Measurements from ENCODE around the gene ERGIC2. TPM values are rescaled to one million over a fixed set of nuclear protein-coding genes. Genes with fewer than 3 reads are reported as not detected.
"Not testable (repeated sequence)": the region's sequence is repeated elsewhere in the genome, so short reads cannot be mapped to it uniquely, and the experiment has no call there.

ERGIC2 gene
- total RNA-seq, 4 donors from 2014 or later = 30.8 to 55.4 (median 35.9) TPM

- DNase-seq (ENCODE audit: low spot score in 2 of 2) = no peak
- TF ChIP-seq POLR2A (IDR thresholded peaks at IDR 0.05) = no peak
These were observed 14.4 kb upstream of the ERGIC2 start for GRCh38 chr12:29395356-29395755.

GRCh38 chr12:29390419-29390818 is 9.4 kb upstream of the ERGIC2 start:
- not testable (repeated sequence) for H3K4me3 ChIP-seq; H3K9me3 ChIP-seq; DNase-seq (ENCODE audit: low spot score in 2 of 2); H3K4me1 ChIP-seq; H3K36me3 ChIP-seq; H3K27ac ChIP-seq; H3K27me3 ChIP-seq
- WGBS = 58% methylated on average over 3 of the region's 3 CpGs

More at GRCh38 chr12:29395356-29395755, 14.4 kb upstream of the ERGIC2 start:
- Histone ChIP-seq H3K4me3 (no peak overlapping the region), H3K27me3 (no peaks in the 10 kb centered on the region), H3K9me3 (no peaks in the 10 kb centered on the region), H3K36me3 (no peaks in the 10 kb centered on the region), H3K27ac (no peak overlapping the region), H3K4me1 (no peaks in the 10 kb centered on the region)
- 75% methylated on average over 1 of the region's 1 CpG for WGBS

- no peak overlapping the region for H3K27ac ChIP-seq
- H3K27me3 ChIP-seq = no peaks in the 10 kb centered on the region
- H3K4me1 ChIP-seq = no peaks in the 10 kb centered on the region
- DNase-seq (ENCODE audit: low spot score in 2 of 2) = no peak
- H3K4me3 ChIP-seq = no peak overlapping the region
- no peaks in the 10 kb centered on the region for H3K36me3 ChIP-seq
- WGBS = 95% methylated on average over 54 of the region's 65 CpGs
- no peaks in the 10 kb centered on the region for H3K9me3 ChIP-seq
- TF ChIP-seq POLR2A (IDR thresholded peaks at IDR 0.05) (no peak), POLR2AphosphoS5 (IDR thresholded peaks at IDR 0.05) (no peak), CTCF (IDR thresholded peaks at IDR 0.05) (no peak), EP300 (IDR thresholded peaks at IDR 0.05) (no peak)
These were observed 8.4 kb upstream of the ERGIC2 start for GRCh38 chr12:29389295-29389919.

GRCh38 chr12:29386084-29386680 is 5.2 kb upstream of the ERGIC2 start:
- 100% methylated on average over 12 of the region's 36 CpGs for WGBS

GRCh38 chr12:29385194-29385593 is 4.2 kb upstream of the ERGIC2 start:
- not testable (repeated sequence) for H3K4me3 ChIP-seq; H3K27me3 ChIP-seq; DNase-seq (ENCODE audit: low spot score in 2 of 2); H3K27ac ChIP-seq; H3K4me1 ChIP-seq; H3K36me3 ChIP-seq; H3K9me3 ChIP-seq
- WGBS = 94% methylated on average over 17 of the region's 17 CpGs

More at GRCh38 chr12:29386084-29386680, 5.2 kb upstream of the ERGIC2 start:
- H3K27me3 ChIP-seq; H3K36me3 ChIP-seq; H3K4me1 ChIP-seq; H3K4me3 ChIP-seq; H3K9me3 ChIP-seq; H3K27ac ChIP-seq; DNase-seq (ENCODE audit: low spot score in 2 of 2): not testable (repeated sequence)

GRCh38 chr12:29382251-29382650 is 1.3 kb upstream of the ERGIC2 start:
- H3K27me3 ChIP-seq = no peaks in the 10 kb centered on the region
- no peak overlapping the region for H3K27ac ChIP-seq
- no peaks in the 10 kb centered on the region for H3K36me3 ChIP-seq
- 94% methylated on average over 2 of the region's 2 CpGs for WGBS
- DNase-seq (ENCODE audit: low spot score in 2 of 2) = no peak
- H3K9me3 ChIP-seq = no peaks in the 10 kb centered on the region
- peaks cover 23% of the 10 kb centered on the region for H3K4me1 ChIP-seq
- no peak overlapping the region for H3K4me3 ChIP-seq
- TF ChIP-seq CTCF (IDR thresholded peaks at IDR 0.05) = no peak

- no peak for DNase-seq (ENCODE audit: low spot score in 2 of 2)
- Histone ChIP-seq H3K9me3 (no peaks in the 10 kb centered on the region), H3K36me3 (peaks cover 1% of the 10 kb centered on the region), H3K27ac (no peak overlapping the region), H3K4me3 (no peak overlapping the region), H3K27me3 (no peaks in the 10 kb centered on the region), H3K4me1 (peaks cover 23% of the 10 kb centered on the region)
- 95% methylated on average over 2 of the region's 2 CpGs for WGBS
- TF ChIP-seq POLR2A (IDR thresholded peaks at IDR 0.05) (no peak), EP300 (IDR thresholded peaks at IDR 0.05) (no peak), POLR2AphosphoS5 (IDR thresholded peaks at IDR 0.05) (no peak), CTCF (IDR thresholded peaks at IDR 0.05) (no peak)
These were observed 4.9 kb downstream of the ERGIC2 start for GRCh38 chr12:29376118-29376517.

Measured in suprapubic skin (tissue), 4 donors.